Measurements from ENCODE around the gene PCBP3.
A peak's percentile ranks its signal among the peaks of the same experiment; 100 is the strongest.
"Not testable (repeated sequence)": the region's sequence is repeated elsewhere in the genome, so short reads cannot be mapped to it uniquely, and the experiment has no call there.

The PCBP3 gene

DNA sequence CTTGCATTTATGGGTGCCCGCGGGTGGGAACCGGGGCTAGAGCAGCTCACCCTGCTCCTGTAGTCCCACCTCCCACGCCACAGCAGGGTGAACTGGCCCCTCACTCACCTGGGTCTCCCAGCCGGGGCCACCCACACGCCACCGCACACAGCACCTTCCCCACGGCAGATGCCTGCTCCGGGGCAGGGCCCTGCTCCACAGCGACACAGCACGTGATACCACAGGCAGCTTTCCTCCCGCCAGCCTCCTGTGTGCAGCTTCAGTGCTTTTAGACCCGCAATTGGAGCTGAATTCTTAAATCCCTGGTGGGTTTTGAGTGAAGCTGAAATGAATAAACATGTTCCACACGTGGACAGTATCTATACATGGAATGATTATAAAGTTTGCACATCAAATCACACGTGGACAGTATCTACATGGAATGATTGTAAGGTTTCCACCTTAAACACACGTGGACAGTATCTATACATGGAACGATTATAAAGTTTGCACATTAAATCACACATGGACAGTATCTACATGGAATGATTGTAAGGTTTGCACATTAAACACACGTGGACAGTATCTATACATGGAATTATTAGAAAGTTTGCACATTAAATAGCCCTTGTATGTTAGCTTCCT is 245.0 kb downstream of the PCBP3 start:
- no peak for DNase-seq
- H3K9me3 Mint-ChIP-seq, result no peaks in the 10 kb centered on the region
- H3K27ac Mint-ChIP-seq, result no peak overlapping the region
- H3K27me3 Mint-ChIP-seq, result no peaks in the 10 kb centered on the region
- H3K4me1 Mint-ChIP-seq (ENCODE audit: low read depth), result peaks cover 90% of the 10 kb centered on the region
- H3K4me3 Mint-ChIP-seq, result no peak overlapping the region
- no peaks in the 10 kb centered on the region for H3K36me3 Mint-ChIP-seq (ENCODE audit: low read depth)

- Mint-ChIP-seq H3K4me3 (no peak overlapping the region), H3K36me3 (ENCODE audit: low read depth) (no peaks in the 10 kb centered on the region), H3K4me1 (ENCODE audit: low read depth) (peaks cover 86% of the 10 kb centered on the region)
Measured at GRCh38 chr21:45889256-45889655, 245.7 kb downstream of the PCBP3 start.

GRCh38 chr21:45889961-45890360 is 246.4 kb downstream of the PCBP3 start:
- H3K4me1 Mint-ChIP-seq (ENCODE audit: low read depth), result peaks cover 81% of the 10 kb centered on the region

More at GRCh38 chr21:45889256-45889655, 245.7 kb downstream of the PCBP3 start:
- Mint-ChIP-seq H3K27ac (no peak overlapping the region), H3K9me3 (no peaks in the 10 kb centered on the region), H3K27me3 (no peaks in the 10 kb centered on the region)
- DNase-seq, result peak; percentile 41

DNA sequence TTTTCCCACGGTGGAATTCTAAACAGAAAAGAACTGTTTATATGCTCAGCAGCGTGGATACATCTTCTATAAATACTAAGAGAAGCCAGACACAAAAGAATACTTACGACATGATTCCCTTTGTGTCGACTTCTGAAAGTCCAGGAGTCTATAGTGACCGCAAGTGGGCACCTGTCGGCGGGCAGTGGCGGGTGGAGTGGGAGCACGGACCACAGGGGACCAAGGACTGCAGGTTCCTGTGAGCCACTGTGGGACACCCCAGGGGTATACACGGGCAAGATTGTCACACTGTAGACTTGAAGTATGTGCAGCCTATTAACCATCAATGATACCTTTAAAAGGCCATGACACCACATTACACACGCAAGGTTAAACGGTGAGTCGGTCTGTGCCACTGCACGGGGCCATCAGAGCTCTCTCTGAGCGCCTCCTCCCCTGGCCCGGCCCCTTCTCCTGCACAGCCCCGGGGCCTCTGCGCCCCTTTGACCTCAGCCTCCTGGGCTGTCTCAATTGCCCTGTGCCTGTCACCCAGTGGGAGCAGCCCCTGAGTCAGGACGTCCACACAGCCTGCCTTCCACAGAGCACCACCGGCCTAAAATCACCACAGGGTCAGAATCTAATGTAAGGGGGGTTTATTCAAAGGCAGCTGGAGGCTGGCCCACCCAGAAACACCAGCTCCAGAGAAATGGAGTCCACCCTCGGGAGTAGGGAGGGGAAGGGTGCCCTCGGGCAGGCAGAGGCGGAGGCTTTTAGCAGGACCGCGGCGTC is 248.0 kb downstream of the PCBP3 start:
- H3K27me3 Mint-ChIP-seq, result no peaks in the 10 kb centered on the region

More at GRCh38 chr21:45889961-45890360, 246.4 kb downstream of the PCBP3 start:
- Mint-ChIP-seq H3K36me3 (ENCODE audit: low read depth) (no peaks in the 10 kb centered on the region), H3K4me3 (no peak overlapping the region), H3K27me3 (no peaks in the 10 kb centered on the region), H3K9me3 (no peaks in the 10 kb centered on the region), H3K27ac (no peak overlapping the region)
- no peak for DNase-seq

GRCh38 chr21:45892156-45892915 is 248.8 kb downstream of the PCBP3 start:
- H3K9me3 Mint-ChIP-seq, result no peaks in the 10 kb centered on the region
- H3K36me3 Mint-ChIP-seq (ENCODE audit: low read depth), result no peaks in the 10 kb centered on the region
- DNase-seq, result peak; percentile 45
- no peaks in the 10 kb centered on the region for H3K27me3 Mint-ChIP-seq
- peaks cover 57% of the 10 kb centered on the region for H3K4me1 Mint-ChIP-seq (ENCODE audit: low read depth)
- no peak overlapping the region for H3K27ac Mint-ChIP-seq
- no peak overlapping the region for H3K4me3 Mint-ChIP-seq

More for the DNA sequence above, 248.0 kb downstream of the PCBP3 start:
- no peak for DNase-seq
- H3K27ac Mint-ChIP-seq, result no peak overlapping the region
- H3K36me3 Mint-ChIP-seq (ENCODE audit: low read depth), result no peaks in the 10 kb centered on the region
- no peak overlapping the region for H3K4me3 Mint-ChIP-seq
- H3K9me3 Mint-ChIP-seq, result no peaks in the 10 kb centered on the region
- peaks cover 65% of the 10 kb centered on the region for H3K4me1 Mint-ChIP-seq (ENCODE audit: low read depth)

- H3K27ac Mint-ChIP-seq, result no peak overlapping the region
- no peaks in the 10 kb centered on the region for H3K9me3 Mint-ChIP-seq
- no peak for DNase-seq
- peaks cover 49% of the 10 kb centered on the region for H3K4me1 Mint-ChIP-seq (ENCODE audit: low read depth)
- H3K36me3 Mint-ChIP-seq (ENCODE audit: low read depth), result no peaks in the 10 kb centered on the region
- no peak overlapping the region for H3K4me3 Mint-ChIP-seq
- no peaks in the 10 kb centered on the region for H3K27me3 Mint-ChIP-seq
Measured at GRCh38 chr21:45892916-45893739, 249.6 kb downstream of the PCBP3 start.

- H3K9me3 Mint-ChIP-seq, result no peaks in the 10 kb centered on the region
- H3K36me3 Mint-ChIP-seq (ENCODE audit: low read depth), result no peaks in the 10 kb centered on the region
- H3K4me3 Mint-ChIP-seq, result no peak overlapping the region
- no peak overlapping the region for H3K27ac Mint-ChIP-seq
- peaks cover 41% of the 10 kb centered on the region for H3K4me1 Mint-ChIP-seq (ENCODE audit: low read depth)
- no peak for DNase-seq
- H3K27me3 Mint-ChIP-seq, result no peaks in the 10 kb centered on the region
Measured at GRCh38 chr21:45893740-45894449, 250.4 kb downstream of the PCBP3 start.

GRCh38 chr21:45894450-45894825 is 250.9 kb downstream of the PCBP3 start:
- Mint-ChIP-seq H3K36me3 (ENCODE audit: low read depth) (no peaks in the 10 kb centered on the region), H3K4me1 (ENCODE audit: low read depth) (peaks cover 36% of the 10 kb centered on the region), H3K4me3 (no peak overlapping the region), H3K9me3 (no peaks in the 10 kb centered on the region), H3K27me3 (no peaks in the 10 kb centered on the region), H3K27ac (no peak overlapping the region)
- DNase-seq, result no peak

GRCh38 chr21:45894906-45895777 is 251.6 kb downstream of the PCBP3 start:
- Mint-ChIP-seq H3K4me3 (no peak overlapping the region), H3K9me3 (no peaks in the 10 kb centered on the region), H3K4me1 (ENCODE audit: low read depth) (peaks cover 29% of the 10 kb centered on the region), H3K36me3 (ENCODE audit: low read depth) (no peaks in the 10 kb centered on the region), H3K27ac (no peak overlapping the region), H3K27me3 (no peaks in the 10 kb centered on the region)
- DNase-seq, result no peak

GRCh38 chr21:45895778-45896370 is 252.3 kb downstream of the PCBP3 start:
- Mint-ChIP-seq H3K27ac (no peak overlapping the region), H3K9me3 (no peaks in the 10 kb centered on the region), H3K36me3 (ENCODE audit: low read depth) (no peaks in the 10 kb centered on the region), H3K4me1 (ENCODE audit: low read depth) (peaks cover 24% of the 10 kb centered on the region), H3K4me3 (no peak overlapping the region), H3K27me3 (no peaks in the 10 kb centered on the region)
- DNase-seq, result no peak

GRCh38 chr21:45896431-45896830 is 252.9 kb downstream of the PCBP3 start:
- not testable (repeated sequence) for H3K4me3 Mint-ChIP-seq; DNase-seq; H3K9me3 Mint-ChIP-seq; H3K27me3 Mint-ChIP-seq; H3K36me3 Mint-ChIP-seq (ENCODE audit: low read depth); H3K27ac Mint-ChIP-seq
- H3K4me1 Mint-ChIP-seq (ENCODE audit: low read depth), result peaks cover 19% of the 10 kb centered on the region

DNA sequence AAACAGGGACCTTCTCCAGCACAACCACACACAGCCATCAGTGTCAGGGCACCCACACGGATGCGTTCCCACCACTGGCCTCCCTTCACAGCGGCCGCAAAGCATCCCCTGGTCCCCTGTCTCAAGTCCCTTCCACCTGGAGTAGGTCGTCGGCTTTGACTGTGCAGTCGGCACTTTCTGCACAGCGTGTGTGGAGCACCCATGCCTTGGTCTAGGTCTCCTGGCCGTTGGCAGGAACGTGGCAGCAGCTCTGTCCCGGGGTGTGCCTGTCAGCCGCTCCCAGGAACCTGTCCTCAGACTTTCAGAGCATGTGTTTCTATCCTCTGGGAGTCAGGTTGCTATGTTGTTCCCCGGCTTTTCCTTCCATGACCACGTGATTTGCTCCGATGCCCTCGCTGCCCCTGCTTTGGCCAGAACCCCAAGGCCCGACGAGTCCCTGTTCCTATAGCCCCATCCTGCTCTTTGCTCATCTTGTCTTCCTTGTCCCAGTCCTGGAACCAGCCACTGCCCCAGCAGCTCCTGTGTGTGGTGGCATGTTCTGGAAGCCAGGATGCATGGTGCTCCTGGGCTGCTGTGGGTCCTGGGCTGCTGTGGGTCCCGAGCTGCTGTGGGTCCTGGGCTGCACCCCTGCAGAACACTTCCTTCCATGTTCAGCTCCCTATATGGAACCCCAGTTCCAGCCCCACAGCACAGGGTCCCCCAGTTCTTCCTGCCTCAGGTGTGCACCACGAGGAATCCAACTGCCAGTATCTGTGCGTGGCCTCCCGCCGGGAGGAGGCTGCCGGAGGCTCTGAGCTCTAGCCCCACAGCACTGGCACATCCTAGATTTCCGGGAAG is 253.9 kb downstream of the PCBP3 start:
- DNase-seq, result no peak
- H3K27me3 Mint-ChIP-seq, result no peaks in the 10 kb centered on the region
- H3K27ac Mint-ChIP-seq, result no peak overlapping the region
- H3K9me3 Mint-ChIP-seq, result no peaks in the 10 kb centered on the region
- H3K4me1 Mint-ChIP-seq (ENCODE audit: low read depth), result peaks cover 9% of the 10 kb centered on the region
- no peak overlapping the region for H3K4me3 Mint-ChIP-seq
- no peaks in the 10 kb centered on the region for H3K36me3 Mint-ChIP-seq (ENCODE audit: low read depth)

All from activated T-cell treated with anti-CD3 and anti-CD28 coated beads, Interleukin-2, amount 50 U/mL, for 24 hours (primary cell).